HCT116 (cell line): ENCODE data around the gene ESRRA. TPM values are rescaled to one million over a fixed set of nuclear protein-coding genes. Genes with fewer than 3 reads are reported as not detected.

Source experiments
- ATAC-seq: fragments of 200-7000 bp; cut with Tn5 transposase; 2 replicates; pipeline ENCODE4 v1.9.1; 2020; ENCODE audit warnings: mild to moderate bottlenecking, moderate library complexity
- BruUV-seq: library from RNA; stranded (reverse); fragments of 400-500 nt; replicated peaks from 2 replicates; lab custom pipeline; 2021; lab: Mats Ljungman, UMichigan
- CTCF ChIA-PET: fragments of 300-600 bp; sonication (Branson Sonifier 250); formaldehyde crosslinking; loops from one replicate; lab custom pipeline; 2021; ENCODE audit warnings: antibody characterized with exemption; lab: Charles Lee
- POLR2A ChIA-PET: fragments of 300-600, 350-600 bp; sonication (Branson Sonifier 250); formaldehyde crosslinking; loops from one replicate; lab custom pipeline; 2021; ENCODE audit warnings: antibody characterized with exemption; lab: Charles Lee
- RAD21 ChIA-PET, 2 experiments: fragments of 300-600 bp; sonication (Branson Sonifier 250); formaldehyde crosslinking; loops; one replicate each; lab custom pipeline; 2023; ENCODE audit warnings: low total read pairs in 2 of 2; ENCODE audit not compliant: uncharacterized antibody in 2 of 2, unreplicated experiment in 2 of 2, low non-redundant PET in 1 of 2; lab: Charles Lee
- DNase-seq: peaks from one replicate; pipeline ENCODE4 v3.0.0-alpha.2; 2010; ENCODE audit warnings: low read depth, low spot score
- H2AFZ ChIP-seq: fragments of 200-600 bp; shearing (Covaris generic), sonication (generic); 2 replicates; pipeline ENCODE4 v1.6.1; 2017; ENCODE audit warnings: low read depth, mixed run types, mixed read lengths, antibody characterized with exemption, low read length; ENCODE audit not compliant: poor library complexity, severe bottlenecking
- H3K27ac ChIP-seq: 2 replicates; pipeline ENCODE4 v1.5.1; 2012; ENCODE audit warnings: low read depth, low read length
- H3K27me3 ChIP-seq: fragments of 200-600 bp; sonication (generic); 2 replicates; pipeline ENCODE4 v1.6.1; 2016; ENCODE audit warnings: mixed run types, low read length, mixed read lengths; ENCODE audit not compliant: insufficient read depth
- H3K36me3 ChIP-seq, 2 experiments: fragments of 200-500 bp in 1 of 2; fragments of 200-600 bp in 1 of 2; sonication (Bioruptor generic) in 1 of 2; sonication (generic) in 1 of 2; 2 replicates each; pipeline versions ENCODE4 v1.5.1 to v1.6.1; 2014 to 2016; ENCODE audit warnings: low read length in 2 of 2, inconsistent platforms in 1 of 2, mixed read lengths in 1 of 2, mixed run types in 1 of 2; ENCODE audit not compliant: insufficient read depth in 2 of 2, control insufficient read depth in 1 of 2
- H3K4me1 ChIP-seq, 2 experiments: fragments of 200-600 bp in 1 of 2; sonication (generic) in 1 of 2; 2 replicates each; pipeline versions ENCODE4 v1.5.1 to v1.6.1; 2012 to 2017; ENCODE audit warnings: low read length in 2 of 2, inconsistent platforms in 1 of 2, mild to moderate bottlenecking in 1 of 2, mixed read lengths in 1 of 2, mixed run types in 1 of 2, moderate library complexity in 1 of 2; ENCODE audit not compliant: insufficient read depth in 2 of 2, control insufficient read depth in 1 of 2
- H3K4me2 ChIP-seq: fragments of 200-600 bp; sonication (generic); 2 replicates; pipeline ENCODE4 v1.6.1; 2017; ENCODE audit warnings: mixed run types, low read length, mixed read lengths
- H3K4me3 ChIP-seq, 2 experiments: fragments of 200-600 bp in 1 of 2; sonication (generic) in 1 of 2; replicated peaks in 1 of 2; 2 replicates each; pipeline ENCODE4 v1.5.1; 2011 to 2016; ENCODE audit warnings: low read length in 2 of 2, control low read depth in 1 of 2, low read depth in 1 of 2, mild to moderate bottlenecking in 1 of 2, mixed read lengths in 1 of 2, mixed run types in 1 of 2
- H3K79me2 ChIP-seq: fragments of 200-600 bp; sonication (generic); 2 replicates; pipeline ENCODE4 v1.6.1; 2017; ENCODE audit warnings: mild to moderate bottlenecking, mixed run types, low read length, moderate library complexity, mixed read lengths; ENCODE audit not compliant: insufficient read depth
- H3K9ac ChIP-seq: fragments of 200-600 bp; sonication (generic); 2 replicates; pipeline ENCODE4 v1.6.1; 2016; ENCODE audit warnings: low read length, mixed read lengths
- H3K9me2 ChIP-seq: fragments of 200-600 bp; sonication (generic), shearing (Covaris generic); 2 replicates; pipeline ENCODE4 v1.6.1; 2017; ENCODE audit warnings: mixed run types, mild to moderate bottlenecking, moderate library complexity; ENCODE audit not compliant: insufficient read depth
- H3K9me3 ChIP-seq, 2 experiments: fragments of 200-500 bp in 1 of 2; fragments of 200-600 bp in 1 of 2; sonication (Bioruptor generic) in 1 of 2; sonication (generic) in 1 of 2; 2 replicates each; pipeline ENCODE4 v1.6.1; 2014 to 2017; ENCODE audit warnings: low read length in 2 of 2, mixed read lengths in 2 of 2, inconsistent platforms in 1 of 2, low read depth in 1 of 2, mild to moderate bottlenecking in 1 of 2, mixed run types in 1 of 2, moderate library complexity in 1 of 2; ENCODE audit not compliant: control insufficient read depth in 1 of 2, insufficient read depth in 1 of 2
- H4K20me1 ChIP-seq: fragments of 200-600 bp; sonication (generic), shearing (Covaris generic); 2 replicates; pipeline ENCODE4 v1.6.1; 2017; ENCODE audit warnings: mixed run types, mild to moderate bottlenecking, moderate library complexity; ENCODE audit not compliant: insufficient read depth
- CEBPB ChIP-seq: IDR thresholded peaks from 2 replicates; pipeline ENCODE4 v1.6.1; 2012; ENCODE audit warnings: low read depth
- EGR1 ChIP-seq: IDR thresholded peaks from 2 replicates; pipeline ENCODE4 v1.6.1; 2012; ENCODE audit warnings: low read depth
- FOSL1 ChIP-seq: IDR thresholded peaks from 2 replicates; pipeline ENCODE4 v1.6.1; 2012; ENCODE audit warnings: low read depth
- JUND ChIP-seq: IDR thresholded peaks from 2 replicates; pipeline ENCODE4 v1.6.1; 2012
- RAD21 ChIP-seq: IDR thresholded peaks from 2 replicates; pipeline ENCODE4 v1.6.1; 2012; ENCODE audit warnings: low read depth, mild to moderate bottlenecking
- REST ChIP-seq: IDR thresholded peaks from 2 replicates; pipeline ENCODE4 v1.6.1; 2012; ENCODE audit warnings: low read depth
- SRF ChIP-seq: IDR thresholded peaks from 2 replicates; pipeline ENCODE4 v1.6.1; 2012; ENCODE audit warnings: low read depth
- TCF7L2 ChIP-seq: IDR thresholded peaks from 2 replicates; pipeline ENCODE4 v1.7.0; 2011; ENCODE audit warnings: borderline replicate concordance, inconsistent platforms; ENCODE audit not compliant: insufficient read depth, insufficient read length; ENCODE audit errors: extremely low read depth
- ZFX ChIP-seq: fragments of 450-650 bp; IDR thresholded peaks from 2 replicates; pipeline ENCODE4 v1.6.1; 2017
- ZNF274 ChIP-seq: fragments of 200-500 bp; sonication (Bioruptor generic); IDR thresholded peaks from 2 replicates; pipeline ENCODE4 v1.6.1; 2014; ENCODE audit warnings: mild to moderate bottlenecking, low read depth, low read length, inconsistent platforms
- intact Hi-C: fragments of 100-400 bp; cut with micrococcal nuclease; formaldehyde crosslinking; loops from 2 replicates; pipeline ENCODE4 v1.10.0; 2022
- total RNA-seq: library from RNA; stranded (reverse); gene quantifications from one replicate; pipeline ENCODE4 v1.2.1, GENCODE V29; 2021; ENCODE audit not compliant: unreplicated experiment

Gene ESRRA
- total RNA-seq, 1 experiment from 2014 or later = 62.7 TPM

GRCh38 chr11:64292460-64293254 is 12.7 kb upstream of the ESRRA start:
- CTCF ChIA-PET = interaction anchor here (1.7 kb wide), 1 partner anchor 12 kb away, joined by 4 read pairs; the partner anchor contains the start of gene ESRRA
- no peak overlapping the region for H3K4me3 ChIP-seq
- no peak overlapping the region for H3K9ac ChIP-seq
- RAD21 ChIA-PET = no interaction called here
- no peaks in the 10 kb centered on the region for H3K27me3 ChIP-seq
- peaks cover 0 to 8% of the 10 kb centered on the region in 2 experiments; a peak in 2 of 4 replicates for H3K4me1 ChIP-seq
- H3K4me2 ChIP-seq = no peak overlapping the region
- H3K9me2 ChIP-seq = no peaks in the 10 kb centered on the region
- POLR2A ChIA-PET = no interaction called here
- no peaks in the 10 kb centered on the region for H3K79me2 ChIP-seq
- TF ChIP-seq FOSL1 (no peak), JUND (no peak), ZNF274 (no peak), EGR1 (no peak), SRF (no peak), TCF7L2 (no peak), REST (no peak), RAD21 (no peak), CEBPB (no peak), ZFX (no peak)
- H3K27ac ChIP-seq = no peak overlapping the region
- ATAC-seq (no peak), DNase-seq (no peak)
- H3K36me3 ChIP-seq = no peaks in the 10 kb centered on the region
- H3K9me3 ChIP-seq = no peaks in the 10 kb centered on the region
- no peak overlapping the region for H2AFZ ChIP-seq
- intact Hi-C loops = no loop called here
- no TSS peak for BruUV-seq
- no peaks in the 10 kb centered on the region for H4K20me1 ChIP-seq
